ENCODE measurements around the gene DHH.

DHH gene

DNA sequence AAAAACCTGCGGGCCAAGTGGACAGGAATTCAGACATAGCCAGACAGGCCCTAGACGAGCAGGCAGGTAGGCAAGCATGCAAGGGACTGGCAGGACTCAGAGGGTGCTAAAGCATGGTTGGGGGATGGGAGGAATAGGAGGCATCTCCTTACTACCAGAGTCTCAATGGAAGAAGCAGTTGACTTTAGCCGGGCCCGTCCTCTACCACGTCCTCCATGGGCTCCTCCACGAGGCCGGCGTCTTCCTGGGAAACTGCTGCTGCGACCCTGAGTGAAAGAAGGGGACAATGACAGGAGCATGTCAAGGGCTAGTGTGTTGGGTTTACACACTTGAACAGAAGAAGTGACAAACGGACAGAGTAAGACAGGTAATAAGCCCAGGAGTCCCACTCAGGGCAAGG is 45.6 kb downstream of the DHH start:
- no peak for DNase-seq

GRCh38 chr12:49046129-49046895 is 48.3 kb downstream of the DHH start:
- no peak for DNase-seq

GRCh38 chr12:49044660-49045059 is 49.9 kb downstream of the DHH start:
- DNase-seq, result no peak

DNA sequence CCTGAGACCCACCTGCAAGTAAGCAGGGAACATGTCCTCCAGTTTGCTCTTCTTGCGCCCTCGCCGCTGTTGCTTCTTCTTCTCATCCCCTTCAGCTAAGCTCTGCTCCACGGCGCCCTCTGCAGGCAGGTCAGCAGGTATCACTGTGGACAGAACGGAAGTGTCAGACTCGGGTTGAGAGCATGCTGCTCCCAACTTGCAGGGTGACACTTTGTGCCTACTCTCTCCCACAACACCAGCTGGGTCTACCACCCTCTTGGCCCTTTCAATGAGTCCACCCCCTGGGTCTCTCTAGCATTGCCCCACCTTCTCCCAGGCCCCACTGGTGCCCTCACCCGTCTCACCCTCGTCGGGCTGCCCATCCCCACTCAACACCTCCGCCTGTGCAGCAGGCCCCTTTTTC is 50.7 kb downstream of the DHH start:
- DNase-seq, result peak; percentile 66

GRCh38 chr12:49043241-49043640 is 51.4 kb downstream of the DHH start:
- DNase-seq, result no peak

- DNase-seq, result no peak
Measured at GRCh38 chr12:49041881-49042484, 52.6 kb downstream of the DHH start.

DNA sequence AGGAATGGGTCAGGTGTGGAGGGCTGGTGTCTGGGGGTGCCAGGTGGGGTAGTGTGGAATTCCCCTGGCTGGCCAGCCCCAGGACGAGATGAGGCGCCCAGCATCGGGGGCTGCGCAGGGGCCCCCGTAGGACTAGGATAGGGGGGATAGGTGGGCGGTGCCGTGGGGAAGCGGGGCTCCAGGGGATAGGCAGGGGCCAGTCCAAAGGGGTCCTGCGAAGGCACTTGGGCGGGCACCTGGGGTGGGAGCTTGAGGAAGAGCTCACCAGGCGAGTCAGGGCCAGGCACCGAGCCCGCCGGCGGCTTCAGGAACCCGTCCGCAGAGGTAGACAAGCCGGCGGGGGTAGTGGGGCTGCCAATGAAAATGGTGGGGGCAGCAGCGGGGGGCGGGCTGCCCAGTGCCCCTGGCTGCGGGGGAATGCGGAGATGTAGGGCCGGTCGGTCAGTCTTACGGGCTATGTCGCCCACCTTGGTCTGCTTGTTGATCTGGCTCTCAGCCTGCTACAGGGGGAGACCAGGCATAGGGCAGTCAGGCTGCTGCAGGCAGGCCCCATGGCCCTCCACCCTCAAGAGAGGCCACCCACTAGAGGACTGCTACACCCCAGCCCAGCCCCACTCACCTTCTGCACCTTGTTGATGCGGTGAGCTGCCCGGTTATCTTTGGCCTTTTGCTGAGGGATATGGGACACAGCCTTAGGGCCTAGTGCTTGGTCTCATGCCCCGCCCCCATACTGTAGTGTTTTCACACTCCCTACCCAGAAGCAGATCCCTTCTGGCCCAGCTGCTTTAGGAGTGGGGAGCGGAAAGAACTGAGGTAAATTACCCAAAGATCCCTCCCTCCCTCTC is 53.3 kb downstream of the DHH start:
- DNase-seq, result no peak

DNA sequence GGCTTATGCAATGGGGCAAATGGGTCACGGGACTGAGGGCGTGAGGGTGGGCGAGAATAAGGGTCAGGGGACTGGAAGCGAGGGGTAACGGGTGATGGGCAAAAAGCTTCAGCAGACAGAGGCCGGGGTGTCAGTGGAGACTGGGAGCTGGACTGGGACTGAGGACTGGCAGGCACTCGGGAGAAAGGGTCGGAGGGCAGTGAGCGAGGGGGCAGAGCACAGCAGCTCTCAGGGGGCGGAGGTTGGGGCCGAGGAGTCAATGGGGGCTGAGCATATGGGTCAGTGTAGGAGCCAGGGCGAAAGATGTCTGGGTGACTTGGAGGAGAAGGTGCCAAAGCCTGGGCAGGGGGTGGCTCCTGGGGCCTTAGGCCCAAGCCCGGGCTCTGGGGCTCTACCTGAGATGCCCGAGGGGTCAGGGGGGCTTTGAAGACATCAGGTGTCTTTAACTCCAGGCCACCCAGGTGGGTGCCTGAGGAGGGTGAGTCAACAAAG is 54.2 kb downstream of the DHH start:
- DNase-seq, result no peak

- DNase-seq, result no peak
Measured at GRCh38 chr12:49039421-49040363, 54.9 kb downstream of the DHH start.

DNA sequence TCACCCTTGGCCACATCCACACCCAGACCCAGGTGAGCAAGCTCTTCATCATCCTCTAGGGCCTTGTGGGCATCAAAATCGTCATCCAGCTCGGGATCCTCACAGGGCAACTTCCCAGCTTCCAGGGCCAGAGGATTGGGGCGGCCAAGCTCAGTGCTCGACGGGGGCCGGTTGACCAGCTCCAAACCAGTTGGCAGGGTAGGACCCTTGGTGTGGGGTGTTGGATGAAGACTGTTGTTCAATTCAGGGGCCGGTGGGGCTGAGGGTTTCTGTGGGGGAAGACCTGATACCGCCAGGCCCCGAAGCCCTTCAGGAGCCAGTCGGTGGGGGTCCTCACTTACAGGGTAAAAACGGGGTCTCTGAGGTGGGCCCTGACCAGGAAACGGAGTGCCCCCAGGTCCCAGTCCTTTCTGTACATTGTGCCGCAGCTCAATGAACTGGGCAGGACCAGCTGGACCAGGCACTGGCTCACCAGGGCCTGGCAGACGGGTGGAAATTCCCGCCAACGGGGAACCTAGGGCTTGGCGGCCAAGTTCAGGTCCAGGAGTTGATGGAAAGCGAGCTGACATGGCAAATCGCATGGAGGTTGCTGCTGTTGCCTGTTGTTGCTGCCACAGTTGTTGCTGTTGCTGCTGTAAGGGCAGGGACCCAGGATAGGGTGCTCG is 56.2 kb downstream of the DHH start:
- no peak for DNase-seq

- no peak for DNase-seq
Measured at GRCh38 chr12:49037947-49038237, 56.7 kb downstream of the DHH start.

GRCh38 chr12:49037111-49037946 is 57.3 kb downstream of the DHH start:
- DNase-seq, result no peak

Data from NCI-H69 (cell line).